HUDEP-2 (cell line): ENCODE results near the gene PROM2.
"Not testable (repeated sequence)": the region's sequence is repeated elsewhere in the genome, so short reads cannot be mapped to it uniquely, and the experiment has no call there.

Experiments used
- DNase-seq, 76 experiments: peaks; one replicate each; lab custom pipeline; 2025; ENCODE audit not compliant: unreplicated experiment in 76 of 76; lab: John Stamatoyannopoulos, UW

Gene PROM2

GRCh38 chr2:95274291-95275150 is at the start of gene PROM2:
TSS of gene PROM2 (plus strand) at chr2:95274449. CDS start at chr2:95274586, 137 bp downstream.
- DNase-seq = no peak

- DNase-seq = no peak
Observed at GRCh38 chr2:95225658-95226057, 48.6 kb upstream of the PROM2 start.

- peak in 42 of 76 experiments; percentile 1 to 59 (median 23) for DNase-seq
Observed at GRCh38 chr2:95231723-95232122, 42.5 kb upstream of the PROM2 start.

- DNase-seq = no peak
Observed at GRCh38 chr2:95232232-95232631, 42.0 kb upstream of the PROM2 start.

- no peak for DNase-seq
Observed at GRCh38 chr2:95234286-95234785, 39.9 kb upstream of the PROM2 start.

GRCh38 chr2:95234816-95235215 is 39.4 kb upstream of the PROM2 start:
- DNase-seq = no peak

GRCh38 chr2:95238131-95238530 is 36.1 kb upstream of the PROM2 start:
- DNase-seq = no peak

- DNase-seq = no peak
Observed at GRCh38 chr2:95240091-95240490, 34.2 kb upstream of the PROM2 start.

- no peak for DNase-seq
Observed at GRCh38 chr2:95240556-95240955, 33.7 kb upstream of the PROM2 start.

- DNase-seq = not testable (repeated sequence)
Observed at GRCh38 chr2:95242084-95242483, 32.2 kb upstream of the PROM2 start.

GRCh38 chr2:95258271-95258670 is 16.0 kb upstream of the PROM2 start:
- no peak for DNase-seq

- no peak for DNase-seq
Observed at GRCh38 chr2:95260028-95261023, 13.9 kb upstream of the PROM2 start.

- DNase-seq = no peak
Observed at GRCh38 chr2:95261602-95262001, 12.6 kb upstream of the PROM2 start.

GRCh38 chr2:95262896-95263542 is 11.2 kb upstream of the PROM2 start:
- DNase-seq = no peak

GRCh38 chr2:95264624-95265023 is 9.6 kb upstream of the PROM2 start:
- no peak for DNase-seq

- DNase-seq = no peak
Observed at GRCh38 chr2:95265182-95265581, 9.1 kb upstream of the PROM2 start.

- no peak for DNase-seq
Observed at GRCh38 chr2:95266781-95267430, 7.3 kb upstream of the PROM2 start.

- DNase-seq = no peak
Observed at GRCh38 chr2:95267458-95268210, 6.6 kb upstream of the PROM2 start.

- DNase-seq = no peak
Observed at GRCh38 chr2:95268211-95269035, 5.8 kb upstream of the PROM2 start.
